Keratinocyte (primary cell): Measurements from ENCODE around the gene THBD.

ENCODE experiments used
- EZH2 ChIP-seq: IDR thresholded peaks from one replicate; pipeline ENCODE4 v1.6.1; 2012; ENCODE audit warnings: inconsistent platforms, mild to moderate bottlenecking, low read length, moderate library complexity
- TF ChIP-seq, protein P1 (sequence below), 3 experiments: IDR thresholded peaks in 1 of 3; conservative IDR thresholded peaks in 1 of 3; optimal IDR thresholded peaks in 1 of 3; 2 replicates in 2 of 3; 3 replicates in 1 of 3; pipeline versions ENCODE3 to v1.5.1; 2011; ENCODE audit warnings: low read length in 3 of 3, mild to moderate bottlenecking in 3 of 3, moderate library complexity in 2 of 3, control low read depth in 1 of 3, inconsistent platforms in 1 of 3; ENCODE audit not compliant: insufficient read depth in 2 of 3; ENCODE audit errors: extremely low read depth in 1 of 3

GRCh38 chr20:23092861-23093495 lies 43.5 kb upstream of the THBD start:
- TF ChIP-seq, protein P1, sequence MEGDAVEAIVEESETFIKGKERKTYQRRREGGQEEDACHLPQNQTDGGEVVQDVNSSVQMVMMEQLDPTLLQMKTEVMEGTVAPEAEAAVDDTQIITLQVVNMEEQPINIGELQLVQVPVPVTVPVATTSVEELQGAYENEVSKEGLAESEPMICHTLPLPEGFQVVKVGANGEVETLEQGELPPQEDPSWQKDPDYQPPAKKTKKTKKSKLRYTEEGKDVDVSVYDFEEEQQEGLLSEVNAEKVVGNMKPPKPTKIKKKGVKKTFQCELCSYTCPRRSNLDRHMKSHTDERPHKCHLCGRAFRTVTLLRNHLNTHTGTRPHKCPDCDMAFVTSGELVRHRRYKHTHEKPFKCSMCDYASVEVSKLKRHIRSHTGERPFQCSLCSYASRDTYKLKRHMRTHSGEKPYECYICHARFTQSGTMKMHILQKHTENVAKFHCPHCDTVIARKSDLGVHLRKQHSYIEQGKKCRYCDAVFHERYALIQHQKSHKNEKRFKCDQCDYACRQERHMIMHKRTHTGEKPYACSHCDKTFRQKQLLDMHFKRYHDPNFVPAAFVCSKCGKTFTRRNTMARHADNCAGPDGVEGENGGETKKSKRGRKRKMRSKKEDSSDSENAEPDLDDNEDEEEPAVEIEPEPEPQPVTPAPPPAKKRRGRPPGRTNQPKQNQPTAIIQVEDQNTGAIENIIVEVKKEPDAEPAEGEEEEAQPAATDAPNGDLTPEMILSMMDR (optimal IDR thresholded peaks at IDR 0.05 in 1 of 3, IDR thresholded peaks at IDR 0.05 in 1 of 3, conservative IDR thresholded peaks at IDR 0.05 in 1 of 3; ENCODE audit: extremely low read depth in 1 of 3, insufficient read depth in 2 of 3, low read length in 3 of 3) = no peak
- no peak for TF ChIP-seq EZH2
